ENCODE results near the gene PRADC1.
"Not testable (repeated sequence)": the region's sequence is repeated elsewhere in the genome, so short reads cannot be mapped to it uniquely, and the experiment has no call there.

PRADC1 gene

DNA sequence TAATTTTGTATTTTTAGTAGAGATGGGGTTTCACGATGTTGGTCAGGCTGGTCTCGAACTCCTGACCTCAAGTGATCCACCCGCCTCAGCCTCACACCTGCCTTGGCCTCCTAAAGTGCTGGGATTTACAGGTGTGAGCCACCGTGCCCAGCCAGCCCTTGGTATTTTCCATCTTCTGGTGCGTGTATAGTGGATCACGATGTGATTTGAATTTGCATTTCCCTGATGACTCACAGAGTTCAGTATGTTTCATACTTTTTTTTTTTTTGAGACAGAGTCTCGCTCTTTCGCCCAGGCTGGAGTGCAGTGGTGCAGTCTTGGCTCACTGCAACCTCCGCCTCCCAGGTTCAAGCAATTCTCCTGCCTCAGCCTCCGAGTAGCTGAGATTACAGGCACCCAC lies 32.8 kb downstream of the PRADC1 start:
- not testable (repeated sequence) for DNase-seq

GRCh38 chr2:73197579-73197978 lies 35.5 kb downstream of the PRADC1 start:
- no peak for DNase-seq

DNA sequence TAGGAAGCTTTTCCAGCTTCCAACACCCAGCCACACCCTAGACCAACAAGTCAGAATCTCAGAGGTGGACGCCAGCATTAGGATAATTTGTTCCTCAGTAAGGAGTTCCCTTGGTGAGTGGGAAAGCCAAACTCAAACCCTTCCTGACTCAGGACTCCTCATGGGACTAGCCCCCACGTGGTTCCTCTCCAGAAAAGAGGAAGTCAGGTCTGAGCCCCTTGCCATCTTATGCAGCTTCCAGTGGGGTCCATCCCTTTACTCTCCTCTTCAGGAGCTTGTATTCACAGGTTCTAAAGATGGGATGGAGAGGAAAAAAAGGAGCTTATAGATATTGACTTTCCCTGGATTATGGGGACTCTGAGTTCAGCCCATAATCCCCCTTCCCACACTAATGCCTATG lies 45.5 kb downstream of the PRADC1 start:
- DNase-seq: no peak

- no peak for DNase-seq
Measured at GRCh38 chr2:73185965-73186364, 47.1 kb downstream of the PRADC1 start.
